Endothelial cell of umbilical vein (primary cell): ENCODE data around the gene MBOAT1. TPM values are rescaled to one million over a fixed set of nuclear protein-coding genes. Genes with fewer than 3 reads are reported as not detected.

Experiments used
- BruUV-seq: library from RNA; stranded (reverse); fragments of 400-500 nt; replicated peaks from 2 replicates; lab custom pipeline; 2021; lab: Mats Ljungman, UMichigan
- CTCF ChIA-PET: fragments of 300-600, 350-600 bp; sonication (Branson Sonifier 250); formaldehyde crosslinking; loops from one replicate; lab custom pipeline; 2021; ENCODE audit warnings: antibody characterized with exemption, inconsistent platforms; lab: Charles Lee
- POLR2A ChIA-PET: fragments of 300-600, 350-600 bp; sonication (Branson Sonifier 250); formaldehyde crosslinking; loops from one replicate; lab custom pipeline; 2021; ENCODE audit warnings: antibody characterized with exemption, inconsistent platforms; lab: Charles Lee
- DNase-seq: peaks from one replicate; pipeline ENCODE4 v3.0.0-alpha.2; 2011; ENCODE audit warnings: low read depth, low spot score
- FAIRE-seq: peaks from 2 replicates; lab custom pipeline; 2011; peaks lifted over from hg19 to GRCh38; lab: Jason Lieb, UNC
- H2AFZ ChIP-seq: 2 replicates; pipeline ENCODE4 v1.6.0; 2012; ENCODE audit warnings: low read depth, low read length, control low read depth, inconsistent platforms
- H3K27ac ChIP-seq: 2 replicates; pipeline ENCODE4 v1.5.1; 2011; ENCODE audit warnings: low read depth, mild to moderate bottlenecking, control low read depth, low read length, moderate library complexity; ENCODE audit not compliant: insufficient read depth
- H3K27me3 ChIP-seq, 2 experiments: 2 replicates each; pipeline versions ENCODE4 v1.6.0 to v1.6.1; 2011; ENCODE audit warnings: low read length in 2 of 2, mixed read lengths in 1 of 2; ENCODE audit not compliant: control insufficient read depth in 2 of 2, insufficient read depth in 2 of 2
- H3K36me3 ChIP-seq, 2 experiments: 2 replicates in 1 of 2; 3 replicates in 1 of 2; pipeline ENCODE4 v1.5.1; 2011; ENCODE audit warnings: low read length in 2 of 2, mild to moderate bottlenecking in 1 of 2, moderate library complexity in 1 of 2; ENCODE audit not compliant: control insufficient read depth in 2 of 2, insufficient read depth in 2 of 2; ENCODE audit errors: extremely low read depth in 1 of 2
- H3K4me1 ChIP-seq: 3 replicates; pipeline ENCODE4 v1.5.1; 2011; ENCODE audit warnings: mild to moderate bottlenecking, low read length; ENCODE audit not compliant: control insufficient read depth, insufficient read depth; ENCODE audit errors: extremely low read depth
- H3K4me2 ChIP-seq: 2 replicates; pipeline ENCODE4 v1.6.1; 2011; ENCODE audit warnings: low read length, control low read depth, mixed read lengths; ENCODE audit not compliant: insufficient read depth
- H3K4me3 ChIP-seq, 3 experiments: fragments of 200-600 bp in 1 of 3; sonication (generic), shearing (Covaris generic) in 1 of 3; replicated peaks in 1 of 3; 2 replicates each; pipeline ENCODE4 v1.5.1; 2011 to 2016; ENCODE audit warnings: control low read depth in 3 of 3, low read length in 3 of 3, mild to moderate bottlenecking in 2 of 3, inconsistent platforms in 1 of 3, low read depth in 1 of 3, moderate library complexity in 1 of 3; ENCODE audit not compliant: insufficient read depth in 1 of 3
- H3K79me2 ChIP-seq: 2 replicates; pipeline ENCODE4 v1.6.0; 2012; ENCODE audit warnings: low read length, inconsistent platforms; ENCODE audit not compliant: control insufficient read depth, insufficient read depth
- H3K9ac ChIP-seq: replicated peaks from 2 replicates; pipeline ENCODE3; 2011; ENCODE audit warnings: low read length, control low read depth; ENCODE audit not compliant: insufficient read depth; ENCODE audit errors: extremely low read depth
- H3K9me1 ChIP-seq: replicated peaks from 3 replicates; pipeline ENCODE4 v1.6.0; 2011; ENCODE audit warnings: mild to moderate bottlenecking, low read length; ENCODE audit not compliant: control insufficient read depth, insufficient read depth; ENCODE audit errors: extremely low read depth
- H3K9me3 ChIP-seq: replicated peaks from 2 replicates; pipeline ENCODE4 v1.5.1; 2012; ENCODE audit warnings: low read length, inconsistent platforms; ENCODE audit not compliant: control insufficient read depth, insufficient read depth
- H4K20me1 ChIP-seq: replicated peaks from 2 replicates; pipeline ENCODE3; 2011; ENCODE audit warnings: mild to moderate bottlenecking, low read length; ENCODE audit not compliant: control insufficient read depth, insufficient read depth; ENCODE audit errors: extremely low read depth
- EZH2 ChIP-seq: IDR thresholded peaks from 2 replicates; pipeline ENCODE4 v1.6.1; 2012; ENCODE audit warnings: borderline replicate concordance, low read depth, mild to moderate bottlenecking, moderate library complexity, low read length, inconsistent platforms; ENCODE audit not compliant: severe bottlenecking
- FOS ChIP-seq: IDR thresholded peaks from 2 replicates; pipeline ENCODE4 v1.6.1; 2011; ENCODE audit warnings: mild to moderate bottlenecking, low read length, moderate library complexity, borderline replicate concordance; ENCODE audit not compliant: insufficient read depth
- GATA2 ChIP-seq: IDR thresholded peaks from 2 replicates; pipeline ENCODE4 v1.7.0; 2011; ENCODE audit warnings: low read depth, mild to moderate bottlenecking, moderate library complexity, mixed read lengths, low read length; ENCODE audit not compliant: insufficient read length, insufficient read depth
- JUN ChIP-seq: IDR thresholded peaks from 2 replicates; pipeline ENCODE4 v1.6.1; 2011; ENCODE audit warnings: borderline replicate concordance, low read depth; ENCODE audit not compliant: insufficient read length, insufficient read depth
- MYC ChIP-seq: IDR thresholded peaks from one replicate; pipeline ENCODE4 v1.6.1; 2011; ENCODE audit warnings: mild to moderate bottlenecking, low read depth, low read length
- POLR2A ChIP-seq: IDR thresholded peaks from 2 replicates; pipeline ENCODE4 v1.6.1; 2012; ENCODE audit warnings: low read depth, mild to moderate bottlenecking, control low read depth, low read length
- POLR2AphosphoS5 ChIP-seq: IDR thresholded peaks from 2 replicates; pipeline ENCODE4 v1.6.1; 2012; ENCODE audit warnings: low read depth, mild to moderate bottlenecking, control low read depth, low read length, moderate library complexity; ENCODE audit not compliant: insufficient read depth
- dilution Hi-C: fragments of 300-500 bp; cut with MboI; formaldehyde crosslinking; loops from one replicate; pipeline ENCODE4 v1.15.0; 2019; ENCODE audit warnings: low sequenced_read_pairs; ENCODE audit not compliant: extremely low pct_ligation_motif_present
- intact Hi-C: fragments of 100-400 bp; cut with micrococcal nuclease; formaldehyde crosslinking; loops from one replicate; pipeline ENCODE4 v1.10.0; 2022
- polyA plus RNA-seq, 4 experiments: library from polyadenylated mRNA; depleted of rRNA in 3 of 4; stranded (reverse) in 3 of 4; unstranded in 1 of 4; fragments of >200 nt; gene quantifications; 2 replicates each; pipeline versions ENCODE4 v1.2.1 to v1.2.3, GENCODE V29; 2011 to 2012; ENCODE audit warnings: missing spikeins in 1 of 4
- total RNA-seq: library from RNA; stranded (reverse); gene quantifications from 2 replicates; pipeline ENCODE4 v1.2.3, GENCODE V29; 2021
- TF ChIP-seq, protein P1 (sequence below): IDR thresholded peaks from 2 replicates; pipeline ENCODE4 v1.6.1; 2011; ENCODE audit not compliant: insufficient read depth, insufficient read length
- TF ChIP-seq, protein P2 (sequence below), 2 donors: IDR thresholded peaks; 1 replicate in 1 of 2; 2 replicates in 1 of 2; pipeline ENCODE4 v1.5.1; 2011; ENCODE audit warnings: low read length in 2 of 2, mild to moderate bottlenecking in 2 of 2, moderate library complexity in 2 of 2, control low read depth in 1 of 2, inconsistent platforms in 1 of 2, low read depth in 1 of 2; ENCODE audit not compliant: insufficient read depth in 1 of 2; ENCODE audit errors: extremely low read depth in 1 of 2

The MBOAT1 gene
- total and polyA plus RNA-seq, 2 donors (not counting 3 experiments of a cell fraction or from before 2014, with no cell fraction given), result 2.1 to 5.4 TPM

DNA sequence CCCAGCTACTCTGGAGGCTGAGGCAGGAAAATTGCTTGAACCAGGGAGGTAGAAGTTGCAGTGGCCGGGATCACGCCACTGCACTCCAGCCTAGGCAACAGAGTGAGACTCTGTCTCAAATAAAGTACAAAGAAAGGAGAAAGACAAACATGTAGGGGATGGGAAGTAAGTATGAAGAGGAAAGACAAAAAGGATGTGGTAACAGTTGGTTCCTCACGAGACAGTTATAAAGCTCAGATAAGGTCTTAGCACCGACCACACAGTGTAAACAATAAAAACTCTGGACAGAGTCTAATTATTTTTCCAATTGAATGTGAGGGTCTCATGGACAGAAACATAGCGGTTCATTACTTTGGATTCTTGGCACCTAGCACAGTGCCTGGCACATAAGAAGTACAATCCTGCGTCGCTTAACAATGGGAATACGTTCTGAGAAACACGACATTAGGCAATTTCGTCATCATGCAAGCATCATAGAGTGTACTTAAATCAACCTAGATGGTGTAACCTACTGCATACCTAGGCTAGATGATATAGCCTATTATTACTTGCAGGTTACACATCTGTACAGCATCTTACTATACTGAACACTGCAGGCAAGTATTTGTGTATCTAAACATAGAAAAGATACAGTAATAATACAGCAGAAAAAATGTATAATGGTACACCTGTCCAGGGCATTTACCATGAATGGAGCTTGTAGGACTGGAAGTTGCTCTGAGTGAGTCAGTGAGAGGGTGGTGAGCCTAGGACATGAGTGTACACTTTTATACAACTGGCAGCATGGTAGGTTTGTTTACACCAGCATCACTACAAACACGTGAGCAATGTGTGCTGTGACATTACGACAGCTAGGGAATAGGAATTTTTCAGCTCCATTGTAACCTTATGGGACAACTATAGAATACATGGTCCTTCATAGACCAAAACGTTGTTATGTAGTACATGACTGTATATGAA, 38.2 kb downstream of the MBOAT1 start:
- Histone ChIP-seq H3K27me3 (no peaks in the 10 kb centered on the region), H3K4me1 (no peaks in the 10 kb centered on the region), H3K36me3 (no peaks in the 10 kb centered on the region), H3K9me1 (no peaks in the 10 kb centered on the region), H2AFZ (no peak overlapping the region), H3K4me3 (no peak overlapping the region), H3K27ac (no peak overlapping the region), H3K9me3 (no peaks in the 10 kb centered on the region), H3K79me2 (no peaks in the 10 kb centered on the region), H4K20me1 (no peaks in the 10 kb centered on the region), H3K4me2 (no peak overlapping the region), H3K9ac (no peak overlapping the region)
- intact Hi-C loops, result no loop called here
- no peak for FAIRE-seq
- BruUV-seq, result no TSS peak
- no peak for DNase-seq
- POLR2A ChIA-PET, result no interaction called here
- CTCF ChIA-PET, result interaction anchor here (0.8 kb wide), 1 partner anchor 24 kb away, joined by 3 read pairs; no protein-coding TSS in a partner anchor
- TF ChIP-seq, protein P1, sequence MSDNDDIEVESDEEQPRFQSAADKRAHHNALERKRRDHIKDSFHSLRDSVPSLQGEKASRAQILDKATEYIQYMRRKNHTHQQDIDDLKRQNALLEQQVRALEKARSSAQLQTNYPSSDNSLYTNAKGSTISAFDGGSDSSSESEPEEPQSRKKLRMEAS, result no peak
- no peak for TF ChIP-seq POLR2AphosphoS5
- no peak for TF ChIP-seq POLR2A
- TF ChIP-seq, protein P2, sequence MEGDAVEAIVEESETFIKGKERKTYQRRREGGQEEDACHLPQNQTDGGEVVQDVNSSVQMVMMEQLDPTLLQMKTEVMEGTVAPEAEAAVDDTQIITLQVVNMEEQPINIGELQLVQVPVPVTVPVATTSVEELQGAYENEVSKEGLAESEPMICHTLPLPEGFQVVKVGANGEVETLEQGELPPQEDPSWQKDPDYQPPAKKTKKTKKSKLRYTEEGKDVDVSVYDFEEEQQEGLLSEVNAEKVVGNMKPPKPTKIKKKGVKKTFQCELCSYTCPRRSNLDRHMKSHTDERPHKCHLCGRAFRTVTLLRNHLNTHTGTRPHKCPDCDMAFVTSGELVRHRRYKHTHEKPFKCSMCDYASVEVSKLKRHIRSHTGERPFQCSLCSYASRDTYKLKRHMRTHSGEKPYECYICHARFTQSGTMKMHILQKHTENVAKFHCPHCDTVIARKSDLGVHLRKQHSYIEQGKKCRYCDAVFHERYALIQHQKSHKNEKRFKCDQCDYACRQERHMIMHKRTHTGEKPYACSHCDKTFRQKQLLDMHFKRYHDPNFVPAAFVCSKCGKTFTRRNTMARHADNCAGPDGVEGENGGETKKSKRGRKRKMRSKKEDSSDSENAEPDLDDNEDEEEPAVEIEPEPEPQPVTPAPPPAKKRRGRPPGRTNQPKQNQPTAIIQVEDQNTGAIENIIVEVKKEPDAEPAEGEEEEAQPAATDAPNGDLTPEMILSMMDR (IDR thresholded peaks at IDR 0.05; ENCODE audit: extremely low read depth in 1 of 2, insufficient read depth in 1 of 2, low read depth in 1 of 2, low read length in 2 of 2), result no peak
- no peak for TF ChIP-seq MYC
- no peak for TF ChIP-seq FOS
- no peak for TF ChIP-seq JUN
- TF ChIP-seq EZH2, result no peak
- no peak for TF ChIP-seq GATA2
- dilution Hi-C loops, result no loop called here
